Spinal cord (tissue), 10 donors: Measurements from ENCODE around the gene GSN. TPM values are rescaled to one million over a fixed set of nuclear protein-coding genes. Genes with fewer than 3 reads are reported as not detected.
A peak's percentile ranks its signal among the peaks of the same experiment; 100 is the strongest.

ENCODE experiments used
- DNase-seq, 6 donors: peaks; one replicate each; pipeline versions ENCODE4 v3.0.0 to v3.0.0-alpha.2; 2013 to 2015; ENCODE audit warnings: low spot score in 6 of 6, low read depth in 4 of 6
- H3K27ac ChIP-seq: one replicate; pipeline ENCODE4 v1.5.1; 2013; ENCODE audit warnings: low read depth, low read length, control low read depth
- H3K27me3 ChIP-seq: one replicate; pipeline ENCODE4 v1.6.1; 2013; ENCODE audit warnings: low read length; ENCODE audit not compliant: control insufficient read depth, insufficient read depth
- H3K36me3 ChIP-seq: one replicate; pipeline ENCODE4 v1.6.1; 2013; ENCODE audit warnings: low read length; ENCODE audit not compliant: control insufficient read depth, insufficient read depth
- H3K4me1 ChIP-seq: one replicate; pipeline ENCODE4 v1.6.1; 2013; ENCODE audit warnings: low read length; ENCODE audit not compliant: control insufficient read depth, insufficient read depth
- H3K4me3 ChIP-seq: one replicate; pipeline ENCODE4 v1.5.1; 2013; ENCODE audit warnings: low read depth, low read length, control low read depth
- H3K9me3 ChIP-seq: one replicate; pipeline ENCODE4 v1.6.1; 2013; ENCODE audit warnings: low read length; ENCODE audit not compliant: control insufficient read depth, insufficient read depth
- WGBS: methylation state at CpG from one replicate; pipeline ENCODE4 v1.1.5; 2013; ENCODE audit warnings: missing lambda C conversion rate; ENCODE audit not compliant: insufficient coverage; 5-methylcytosine and 5-hydroxymethylcytosine counted together
- polyA plus RNA-seq, 2 donors: library from polyadenylated mRNA; unstranded; fragments of 120-200 nt; gene quantifications; one replicate each; pipeline ENCODE4 v1.2.1, GENCODE V29; 2013; ENCODE audit not compliant: insufficient read length in 2 of 2
- total RNA-seq, 2 donors: library from RNA; depleted of rRNA in 1 of 2; stranded (reverse); fragments of 120-200 nt in 1 of 2; fragments of >200 nt in 1 of 2; gene quantifications; one replicate each; pipeline versions ENCODE4 v1.2.3 to v1.2.4, GENCODE V29; 2013 to 2014
- donor health status: healthy.

Gene GSN
- total and polyA plus RNA-seq, 4 donors = 91.7 to 342 (median 191) TPM

GRCh38 chr9:121227862-121228261, 40.1 kb upstream of the GSN start:
- no peak for DNase-seq
- H3K27ac ChIP-seq = no peak overlapping the region
- no peak overlapping the region for H3K4me3 ChIP-seq
- H3K4me1 ChIP-seq = peaks cover 2% of the 10 kb centered on the region
- H3K27me3 ChIP-seq = no peaks in the 10 kb centered on the region
- WGBS = 89% methylated on average over 3 of the region's 4 CpGs
- H3K9me3 ChIP-seq = no peaks in the 10 kb centered on the region
- no peaks in the 10 kb centered on the region for H3K36me3 ChIP-seq

- no peaks in the 10 kb centered on the region for H3K9me3 ChIP-seq
- H3K27me3 ChIP-seq = no peaks in the 10 kb centered on the region
- H3K27ac ChIP-seq = peak overlapping the region; percentile 3
- no peaks in the 10 kb centered on the region for H3K36me3 ChIP-seq
- no peaks in the 10 kb centered on the region for H3K4me1 ChIP-seq
- 63% methylated on average over 2 of the region's 5 CpGs for WGBS
- H3K4me3 ChIP-seq = no peak overlapping the region
- no peak for DNase-seq
These were observed 37.7 kb upstream of the GSN start for GRCh38 chr9:121230256-121230655.

- H3K9me3 ChIP-seq = no peaks in the 10 kb centered on the region
These were observed 35.7 kb upstream of the GSN start for GRCh38 chr9:121232251-121232650.

GRCh38 chr9:121233906-121234831, 33.8 kb upstream of the GSN start:
- no peaks in the 10 kb centered on the region for H3K27me3 ChIP-seq
- H3K4me1 ChIP-seq = no peaks in the 10 kb centered on the region
- 75% methylated on average over 8 of the region's 11 CpGs for WGBS
- no peak overlapping the region for H3K27ac ChIP-seq
- H3K36me3 ChIP-seq = no peaks in the 10 kb centered on the region
- DNase-seq = no peak
- no peaks in the 10 kb centered on the region for H3K9me3 ChIP-seq
- no peak overlapping the region for H3K4me3 ChIP-seq

More at GRCh38 chr9:121232251-121232650, 35.7 kb upstream of the GSN start:
- no peak for DNase-seq
- WGBS = 100% methylated on average over 2 of the region's 4 CpGs
- Histone ChIP-seq H3K4me3 (no peak overlapping the region), H3K27me3 (no peaks in the 10 kb centered on the region), H3K27ac (no peak overlapping the region), H3K4me1 (no peaks in the 10 kb centered on the region), H3K36me3 (no peaks in the 10 kb centered on the region)

- whole genome bisulfite sequencing = 100% methylated on average over 4 of the region's 6 CpGs
These were observed 33.2 kb upstream of the GSN start for GRCh38 chr9:121234832-121235161.

GRCh38 chr9:121235512-121235911, 32.5 kb upstream of the GSN start:
- no peak overlapping the region for H3K4me3 ChIP-seq
- H3K36me3 ChIP-seq = no peaks in the 10 kb centered on the region
- no peaks in the 10 kb centered on the region for H3K27me3 ChIP-seq
- WGBS = 100% methylated on average over 2 of the region's 5 CpGs
- no peak overlapping the region for H3K27ac ChIP-seq
- no peaks in the 10 kb centered on the region for H3K4me1 ChIP-seq
- no peak for DNase-seq
- no peaks in the 10 kb centered on the region for H3K9me3 ChIP-seq

More at GRCh38 chr9:121234832-121235161, 33.2 kb upstream of the GSN start:
- H3K9me3 ChIP-seq = no peaks in the 10 kb centered on the region
- H3K36me3 ChIP-seq = no peaks in the 10 kb centered on the region
- no peaks in the 10 kb centered on the region for H3K4me1 ChIP-seq
- no peaks in the 10 kb centered on the region for H3K27me3 ChIP-seq
- H3K4me3 ChIP-seq = no peak overlapping the region
- no peak for DNase-seq
- H3K27ac ChIP-seq = no peak overlapping the region

- Histone ChIP-seq H3K36me3 (no peaks in the 10 kb centered on the region), H3K9me3 (no peaks in the 10 kb centered on the region)
- 50% methylated on average over 1 of the region's 3 CpGs for WGBS
These were observed 30.0 kb upstream of the GSN start for GRCh38 chr9:121237916-121238315.

GRCh38 chr9:121239071-121239470, 28.9 kb upstream of the GSN start:
- 100% methylated on average over 2 of the region's 3 CpGs for WGBS
- H3K9me3 ChIP-seq = no peaks in the 10 kb centered on the region
- H3K27me3 ChIP-seq = no peaks in the 10 kb centered on the region
- no peak overlapping the region for H3K4me3 ChIP-seq
- H3K27ac ChIP-seq = no peak overlapping the region
- H3K36me3 ChIP-seq = no peaks in the 10 kb centered on the region
- H3K4me1 ChIP-seq = no peaks in the 10 kb centered on the region
- no peak for DNase-seq

More at GRCh38 chr9:121237916-121238315, 30.0 kb upstream of the GSN start:
- peak in 1 of 6 donors; percentile 68 for DNase-seq
- no peak overlapping the region for H3K4me3 ChIP-seq
- H3K27ac ChIP-seq = no peak overlapping the region
- H3K27me3 ChIP-seq = no peaks in the 10 kb centered on the region
- no peaks in the 10 kb centered on the region for H3K4me1 ChIP-seq

GRCh38 chr9:121239851-121240250, 28.1 kb upstream of the GSN start:
- Histone ChIP-seq H3K36me3 (no peaks in the 10 kb centered on the region), H3K27ac (no peak overlapping the region), H3K4me1 (no peaks in the 10 kb centered on the region), H3K27me3 (no peaks in the 10 kb centered on the region), H3K9me3 (no peaks in the 10 kb centered on the region), H3K4me3 (no peak overlapping the region)
- 91% methylated on average over 3 of the region's 5 CpGs for WGBS
- DNase-seq = no peak
